GM23338 (cell line): ENCODE results near the gene TBX2. TPM values are rescaled to one million over a fixed set of nuclear protein-coding genes. Genes with fewer than 3 reads are reported as not detected.

Source experiments
- ATAC-seq: fragments of 200-7000 bp; cut with Tn5 transposase; 3 replicates; pipeline ENCODE4 v1.9.1; 2020
- DNase-seq: peaks from one replicate; pipeline ENCODE4 v3.0.0-alpha.2; 2015; ENCODE audit warnings: low spot score
- H2AFZ ChIP-seq: fragments of 200-600 bp; sonication (generic); 2 replicates; pipeline ENCODE4 v1.8.0; 2016; ENCODE audit warnings: antibody characterized with exemption, mild to moderate bottlenecking, moderate library complexity
- H3F3A ChIP-seq: fragments of 200-600 bp; sonication (generic); replicated peaks from 2 replicates; pipeline ENCODE4 v1.8.0; 2017; ENCODE audit warnings: antibody characterized with exemption, mixed run types, low read depth
- H3K27ac ChIP-seq: fragments of 200-600 bp; sonication (generic); 2 replicates; pipeline ENCODE4 v1.6.1; 2016; ENCODE audit warnings: low read depth
- H3K27me3 ChIP-seq: fragments of 200-600 bp; sonication (generic); 2 replicates; pipeline ENCODE4 v1.8.0; 2016; ENCODE audit warnings: mild to moderate bottlenecking, mixed run types, moderate library complexity; ENCODE audit not compliant: insufficient read depth
- H3K36me3 ChIP-seq: fragments of 200-600 bp; sonication (generic); 2 replicates; pipeline ENCODE4 v1.8.0; 2016; ENCODE audit warnings: mild to moderate bottlenecking; ENCODE audit not compliant: insufficient read depth
- H3K4me1 ChIP-seq: fragments of 200-600 bp; sonication (generic); 2 replicates; pipeline ENCODE4 v1.8.0; 2016; ENCODE audit warnings: mild to moderate bottlenecking, moderate library complexity; ENCODE audit not compliant: insufficient read depth
- H3K4me2 ChIP-seq: fragments of 200-600 bp; sonication (generic); 2 replicates; pipeline ENCODE4 v1.7.1; 2017; ENCODE audit warnings: mixed run types
- H3K4me3 ChIP-seq: fragments of 200-600 bp; sonication (generic); 2 replicates; pipeline ENCODE4 v1.6.1; 2016; ENCODE audit warnings: mixed run types
- H3K79me2 ChIP-seq: fragments of 200-600 bp; sonication (generic); replicated peaks from 2 replicates; pipeline ENCODE4 v1.8.0; 2017; ENCODE audit warnings: mild to moderate bottlenecking; ENCODE audit not compliant: insufficient read depth
- H3K9me2 ChIP-seq: fragments of 200-600 bp; sonication (generic); 2 replicates; pipeline ENCODE4 v1.8.0; 2017; ENCODE audit not compliant: insufficient read depth
- H4K20me1 ChIP-seq: fragments of 200-600 bp; sonication (generic); replicated peaks from 2 replicates; pipeline ENCODE4 v1.8.0; 2017; ENCODE audit warnings: mild to moderate bottlenecking; ENCODE audit not compliant: insufficient read depth
- H3K27ac Mint-ChIP-seq: 2 replicates; pipeline ENCODE4 v1.8.0; 2020; ENCODE audit warnings: inconsistent platforms, mild to moderate bottlenecking, moderate library complexity, mixed read lengths
- H3K27me3 Mint-ChIP-seq: 3 replicates; pipeline ENCODE4 v1.8.0; 2022; ENCODE audit warnings: low read depth, mild to moderate bottlenecking, moderate library complexity, mixed read lengths, inconsistent platforms; ENCODE audit not compliant: insufficient read depth, poor library complexity
- H3K36me3 Mint-ChIP-seq: 3 replicates; pipeline ENCODE4 v1.8.0; 2021; ENCODE audit warnings: low read depth, mild to moderate bottlenecking, inconsistent platforms, moderate library complexity, mixed read lengths
- H3K4me1 Mint-ChIP-seq: 3 replicates; pipeline ENCODE4 v1.8.0; 2020; ENCODE audit warnings: mild to moderate bottlenecking, inconsistent platforms, mixed read lengths
- H3K4me3 Mint-ChIP-seq: 3 replicates; pipeline ENCODE4 v1.8.0; 2021; ENCODE audit warnings: moderate library complexity, mild to moderate bottlenecking, inconsistent platforms, mixed read lengths
- H3K9me3 Mint-ChIP-seq: 3 replicates; pipeline ENCODE4 v1.8.0; 2020; ENCODE audit warnings: moderate library complexity, mild to moderate bottlenecking, inconsistent platforms, mixed read lengths
- CREB1 ChIP-seq: fragments of 250-450 bp; sonication (Bioruptor Pico); IDR thresholded peaks from 2 replicates; pipeline ENCODE4 v1.5.0; 2020; ENCODE audit warnings: low read depth, mild to moderate bottlenecking, moderate library complexity
- ETS1 ChIP-seq: IDR thresholded peaks from 2 replicates; pipeline ENCODE4 v1.6.1; 2016; ENCODE audit warnings: antibody characterized with exemption
- EZH2 ChIP-seq: fragments of 200-600 bp; sonication (generic); IDR thresholded peaks from one replicate; pipeline ENCODE4 v1.8.0; 2017; ENCODE audit warnings: antibody characterized with exemption, mild to moderate bottlenecking, low read depth; ENCODE audit not compliant: unreplicated experiment
- EZH2phosphoT487 ChIP-seq: fragments of 200-600 bp; sonication (generic); IDR thresholded peaks from one replicate; pipeline ENCODE4 v1.8.1; 2018; ENCODE audit warnings: antibody characterized with exemption; ENCODE audit not compliant: unreplicated experiment
- JUNB ChIP-seq: IDR thresholded peaks from one replicate; pipeline ENCODE4 v1.6.1; 2016; ENCODE audit warnings: antibody characterized with exemption; ENCODE audit not compliant: unreplicated experiment
- NANOG ChIP-seq: IDR thresholded peaks from 2 replicates; pipeline ENCODE4 v1.6.1; 2016; ENCODE audit warnings: antibody characterized with exemption, borderline replicate concordance
- POLR2AphosphoS5 ChIP-seq: IDR thresholded peaks from 2 replicates; pipeline ENCODE4 v1.6.1; 2016; ENCODE audit warnings: antibody characterized with exemption, low read depth
- REST ChIP-seq: IDR thresholded peaks from one replicate; pipeline ENCODE4 v1.6.1; 2018; ENCODE audit warnings: antibody characterized with exemption; ENCODE audit not compliant: unreplicated experiment
- STAT1 ChIP-seq: IDR thresholded peaks from one replicate; pipeline ENCODE4 v1.6.1; 2016; ENCODE audit warnings: antibody characterized with exemption; ENCODE audit not compliant: unreplicated experiment
- ZNF114 ChIP-seq: fragments of 250-450 bp; sonication (Bioruptor Pico); IDR thresholded peaks from 2 replicates; pipeline ENCODE4 v1.5.0; 2020; ENCODE audit warnings: mild to moderate bottlenecking, moderate library complexity
- ZNF331 ChIP-seq: fragments of 250-450 bp; sonication (Bioruptor Pico); IDR thresholded peaks from 2 replicates; pipeline ENCODE4 v1.5.0; 2020; ENCODE audit warnings: low read depth, mild to moderate bottlenecking, moderate library complexity
- polyA plus RNA-seq: library from polyadenylated mRNA; unstranded; fragments of >200 nt; fragmentation: Nextera tagmentation; extraction: Ambion mirVana; gene quantifications from 2 replicates; pipeline ENCODE4 v1.2.1, GENCODE V29; 2016
- total RNA-seq: library from RNA; depleted of rRNA; stranded (reverse); fragments of >200 nt; shearing (Covaris generic); gene quantifications from 2 replicates; pipeline ENCODE4 v1.2.3, GENCODE V29; 2014
- TF ChIP-seq, protein P1 (sequence below), 2 experiments: fragments of 200-600 bp in 1 of 2; sonication (generic) in 1 of 2; conservative IDR thresholded peaks; 2 replicates each; pipeline versions ENCODE4 v1.5.1 to v1.6.1; 2016 to 2017; ENCODE audit warnings: antibody characterized with exemption in 2 of 2, low read depth in 2 of 2, mild to moderate bottlenecking in 2 of 2, moderate library complexity in 1 of 2
- TF ChIP-seq, protein P2 (sequence below): fragments of 250-450 bp; sonication (Bioruptor Pico); IDR thresholded peaks from 2 replicates; pipeline ENCODE4 v1.5.0; 2020; ENCODE audit warnings: mild to moderate bottlenecking, moderate library complexity

TBX2 gene
- total and polyA plus RNA-seq, 2 experiments from 2014 or later = not detected

DNA sequence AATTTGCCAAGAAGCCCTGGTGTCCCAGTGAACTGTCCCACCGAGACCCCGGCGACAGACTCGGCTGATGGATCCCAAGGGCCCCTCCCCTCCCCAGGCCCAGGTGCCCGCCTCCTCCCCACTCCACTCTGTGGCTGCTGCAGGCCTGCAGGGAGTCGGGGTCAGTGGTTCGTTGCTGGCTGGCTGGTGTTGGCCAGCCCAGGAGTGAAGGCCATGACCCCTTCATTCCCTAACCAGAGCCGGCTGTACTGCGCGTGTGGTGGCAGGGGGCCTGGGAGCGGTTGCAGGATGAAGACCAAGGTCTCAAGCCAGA lies 9.2 kb upstream of the TBX2 start:
- Mint-ChIP-seq H3K9me3 (no peaks in the 10 kb centered on the region; the same call in 1 of the 3 replicates), H3K27ac (no peak overlapping the region), H3K4me3 (no peak overlapping the region), H3K36me3 (no peaks in the 10 kb centered on the region; the same call in 2 of the 3 replicates), H3K27me3 (peaks cover 39% of the 10 kb centered on the region), H3K4me1 (peaks cover 9% of the 10 kb centered on the region)
- H3F3A ChIP-seq = no peaks in the 10 kb centered on the region
- H3K79me2 ChIP-seq = no peaks in the 10 kb centered on the region
- H3K9me2 ChIP-seq = no peaks in the 10 kb centered on the region
- no peak for TF ChIP-seq REST
- no peak for TF ChIP-seq ETS1
- no peak for TF ChIP-seq EZH2phosphoT487
- no peak for TF ChIP-seq POLR2AphosphoS5
- TF ChIP-seq, protein P1, sequence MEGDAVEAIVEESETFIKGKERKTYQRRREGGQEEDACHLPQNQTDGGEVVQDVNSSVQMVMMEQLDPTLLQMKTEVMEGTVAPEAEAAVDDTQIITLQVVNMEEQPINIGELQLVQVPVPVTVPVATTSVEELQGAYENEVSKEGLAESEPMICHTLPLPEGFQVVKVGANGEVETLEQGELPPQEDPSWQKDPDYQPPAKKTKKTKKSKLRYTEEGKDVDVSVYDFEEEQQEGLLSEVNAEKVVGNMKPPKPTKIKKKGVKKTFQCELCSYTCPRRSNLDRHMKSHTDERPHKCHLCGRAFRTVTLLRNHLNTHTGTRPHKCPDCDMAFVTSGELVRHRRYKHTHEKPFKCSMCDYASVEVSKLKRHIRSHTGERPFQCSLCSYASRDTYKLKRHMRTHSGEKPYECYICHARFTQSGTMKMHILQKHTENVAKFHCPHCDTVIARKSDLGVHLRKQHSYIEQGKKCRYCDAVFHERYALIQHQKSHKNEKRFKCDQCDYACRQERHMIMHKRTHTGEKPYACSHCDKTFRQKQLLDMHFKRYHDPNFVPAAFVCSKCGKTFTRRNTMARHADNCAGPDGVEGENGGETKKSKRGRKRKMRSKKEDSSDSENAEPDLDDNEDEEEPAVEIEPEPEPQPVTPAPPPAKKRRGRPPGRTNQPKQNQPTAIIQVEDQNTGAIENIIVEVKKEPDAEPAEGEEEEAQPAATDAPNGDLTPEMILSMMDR (conservative IDR thresholded peaks at IDR 0.05; ENCODE audit: low read depth in 2 of 2) = no peak
- TF ChIP-seq NANOG = no peak
- no peak for TF ChIP-seq CREB1
- TF ChIP-seq ZNF331 (CRISPR knock-in tag) = no peak
- TF ChIP-seq, protein P2, sequence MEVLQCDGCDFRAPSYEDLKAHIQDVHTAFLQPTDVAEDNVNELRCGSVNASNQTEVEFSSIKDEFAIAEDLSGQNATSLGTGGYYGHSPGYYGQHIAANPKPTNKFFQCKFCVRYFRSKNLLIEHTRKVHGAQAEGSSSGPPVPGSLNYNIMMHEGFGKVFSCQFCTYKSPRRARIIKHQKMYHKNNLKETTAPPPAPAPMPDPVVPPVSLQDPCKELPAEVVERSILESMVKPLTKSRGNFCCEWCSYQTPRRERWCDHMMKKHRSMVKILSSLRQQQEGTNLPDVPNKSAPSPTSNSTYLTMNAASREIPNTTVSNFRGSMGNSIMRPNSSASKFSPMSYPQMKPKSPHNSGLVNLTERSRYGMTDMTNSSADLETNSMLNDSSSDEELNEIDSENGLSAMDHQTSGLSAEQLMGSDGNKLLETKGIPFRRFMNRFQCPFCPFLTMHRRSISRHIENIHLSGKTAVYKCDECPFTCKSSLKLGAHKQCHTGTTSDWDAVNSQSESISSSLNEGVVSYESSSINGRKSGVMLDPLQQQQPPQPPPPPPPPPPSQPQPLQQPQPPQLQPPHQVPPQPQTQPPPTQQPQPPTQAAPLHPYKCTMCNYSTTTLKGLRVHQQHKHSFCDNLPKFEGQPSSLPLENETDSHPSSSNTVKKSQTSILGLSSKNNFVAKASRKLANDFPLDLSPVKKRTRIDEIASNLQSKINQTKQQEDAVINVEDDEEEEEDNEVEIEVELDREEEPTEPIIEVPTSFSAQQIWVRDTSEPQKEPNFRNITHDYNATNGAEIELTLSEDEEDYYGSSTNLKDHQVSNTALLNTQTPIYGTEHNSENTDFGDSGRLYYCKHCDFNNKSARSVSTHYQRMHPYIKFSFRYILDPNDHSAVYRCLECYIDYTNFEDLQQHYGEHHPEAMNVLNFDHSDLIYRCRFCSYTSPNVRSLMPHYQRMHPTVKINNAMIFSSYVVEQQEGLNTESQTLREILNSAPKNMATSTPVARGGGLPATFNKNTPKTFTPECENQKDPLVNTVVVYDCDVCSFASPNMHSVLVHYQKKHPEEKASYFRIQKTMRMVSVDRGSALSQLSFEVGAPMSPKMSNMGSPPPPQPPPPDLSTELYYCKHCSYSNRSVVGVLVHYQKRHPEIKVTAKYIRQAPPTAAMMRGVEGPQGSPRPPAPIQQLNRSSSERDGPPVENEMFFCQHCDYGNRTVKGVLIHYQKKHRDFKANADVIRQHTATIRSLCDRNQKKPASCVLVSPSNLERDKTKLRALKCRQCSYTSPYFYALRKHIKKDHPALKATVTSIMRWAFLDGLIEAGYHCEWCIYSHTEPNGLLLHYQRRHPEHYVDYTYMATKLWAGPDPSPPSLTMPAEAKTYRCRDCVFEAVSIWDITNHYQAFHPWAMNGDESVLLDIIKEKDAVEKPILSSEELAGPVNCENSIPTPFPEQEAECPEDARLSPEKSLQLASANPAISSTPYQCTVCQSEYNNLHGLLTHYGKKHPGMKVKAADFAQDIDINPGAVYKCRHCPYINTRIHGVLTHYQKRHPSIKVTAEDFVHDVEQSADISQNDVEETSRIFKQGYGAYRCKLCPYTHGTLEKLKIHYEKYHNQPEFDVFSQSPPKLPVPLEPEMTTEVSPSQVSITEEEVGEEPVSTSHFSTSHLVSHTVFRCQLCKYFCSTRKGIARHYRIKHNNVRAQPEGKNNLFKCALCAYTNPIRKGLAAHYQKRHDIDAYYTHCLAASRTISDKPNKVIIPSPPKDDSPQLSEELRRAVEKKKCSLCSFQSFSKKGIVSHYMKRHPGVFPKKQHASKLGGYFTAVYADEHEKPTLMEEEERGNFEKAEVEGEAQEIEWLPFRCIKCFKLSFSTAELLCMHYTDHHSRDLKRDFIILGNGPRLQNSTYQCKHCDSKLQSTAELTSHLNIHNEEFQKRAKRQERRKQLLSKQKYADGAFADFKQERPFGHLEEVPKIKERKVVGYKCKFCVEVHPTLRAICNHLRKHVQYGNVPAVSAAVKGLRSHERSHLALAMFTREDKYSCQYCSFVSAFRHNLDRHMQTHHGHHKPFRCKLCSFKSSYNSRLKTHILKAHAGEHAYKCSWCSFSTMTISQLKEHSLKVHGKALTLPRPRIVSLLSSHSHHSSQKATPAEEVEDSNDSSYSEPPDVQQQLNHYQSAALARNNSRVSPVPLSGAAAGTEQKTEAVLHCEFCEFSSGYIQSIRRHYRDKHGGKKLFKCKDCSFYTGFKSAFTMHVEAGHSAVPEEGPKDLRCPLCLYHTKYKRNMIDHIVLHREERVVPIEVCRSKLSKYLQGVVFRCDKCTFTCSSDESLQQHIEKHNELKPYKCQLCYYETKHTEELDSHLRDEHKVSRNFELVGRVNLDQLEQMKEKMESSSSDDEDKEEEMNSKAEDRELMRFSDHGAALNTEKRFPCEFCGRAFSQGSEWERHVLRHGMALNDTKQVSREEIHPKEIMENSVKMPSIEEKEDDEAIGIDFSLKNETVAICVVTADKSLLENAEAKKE (CRISPR knock-in tag) = no peak
- TF ChIP-seq EZH2 = no peak
- no peak for TF ChIP-seq STAT1
- no peak for TF ChIP-seq JUNB
- TF ChIP-seq ZNF114 (CRISPR knock-in tag) = no peak
- H3K4me1 ChIP-seq = no peaks in the 10 kb centered on the region
- no peaks in the 10 kb centered on the region for H3K36me3 ChIP-seq
- no peak overlapping the region; the same call in 1 of the 2 replicates for H2AFZ ChIP-seq
- H4K20me1 ChIP-seq = peaks cover 4% of the 10 kb centered on the region; the same call in 1 of the 2 replicates
- no peak overlapping the region for H3K4me2 ChIP-seq
- H3K27me3 ChIP-seq = peaks cover 35% of the 10 kb centered on the region
- H3K4me3 ChIP-seq = no peak overlapping the region
- no peak overlapping the region for H3K27ac ChIP-seq
- ATAC-seq (no peak), DNase-seq (no peak)
